ENCODE measurements around the gene ITPRID2. TPM values are rescaled to one million over a fixed set of nuclear protein-coding genes. Genes with fewer than 3 reads are reported as not detected.
A peak's percentile ranks its signal among the peaks of the same experiment; 100 is the strongest.
"Not testable (repeated sequence)": the region's sequence is repeated elsewhere in the genome, so short reads cannot be mapped to it uniquely, and the experiment has no call there.

Gene ITPRID2
- total RNA-seq, 1 experiment from 2014 or later, result 140 TPM

DNA sequence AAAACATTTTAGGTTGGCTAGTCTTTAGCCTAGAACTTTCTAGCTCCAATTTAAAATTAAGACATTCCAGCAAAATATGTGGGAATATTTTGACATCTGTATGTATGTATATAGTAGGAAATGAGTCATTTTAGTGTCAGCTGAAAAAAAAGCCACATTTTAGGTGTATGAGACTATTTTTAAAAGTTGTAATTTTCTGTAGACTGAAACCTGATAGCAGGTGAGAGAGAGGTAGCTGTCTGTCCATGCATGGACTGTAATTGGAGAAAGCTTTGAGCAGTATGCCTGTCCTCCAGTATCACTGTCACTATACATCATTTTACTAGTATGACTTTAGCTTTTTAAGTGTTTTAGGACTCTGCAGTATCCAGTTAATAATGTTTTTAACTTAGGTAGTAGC is 68.0 kb downstream of the ITPRID2 start:
- DNase-seq (ENCODE audit: low read depth), result peak; percentile 15

- DNase-seq (ENCODE audit: low read depth), result not testable (repeated sequence)
Measured at GRCh38 chr2:181961167-181961566, 69.6 kb downstream of the ITPRID2 start.

GRCh38 chr2:181962142-181962541 is 70.6 kb downstream of the ITPRID2 start:
- no peak for DNase-seq (ENCODE audit: low read depth)

GRCh38 chr2:181970160-181970794 is 78.7 kb downstream of the ITPRID2 start:
- DNase-seq (ENCODE audit: low read depth), result no peak

DNA sequence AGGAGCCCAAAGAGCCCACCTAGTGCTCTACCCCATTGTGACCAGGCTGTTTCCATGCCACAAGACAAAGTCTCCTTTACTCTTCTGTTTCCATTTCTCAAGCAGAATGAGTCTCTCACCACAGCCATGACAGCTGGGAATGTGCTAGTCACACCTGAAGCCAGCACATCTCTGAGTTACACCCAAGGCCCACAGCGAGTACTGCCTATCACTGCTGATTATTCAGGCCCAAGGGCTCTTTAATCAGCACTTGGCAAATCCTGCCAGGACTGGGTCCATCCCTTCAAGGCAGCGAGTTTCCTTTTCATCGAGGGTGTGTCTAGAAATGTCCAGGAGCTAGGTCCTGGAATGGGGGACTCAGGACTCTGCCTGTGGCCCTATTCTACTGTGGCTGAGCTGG is 79.5 kb downstream of the ITPRID2 start:
- DNase-seq (ENCODE audit: low read depth), result no peak

DNA sequence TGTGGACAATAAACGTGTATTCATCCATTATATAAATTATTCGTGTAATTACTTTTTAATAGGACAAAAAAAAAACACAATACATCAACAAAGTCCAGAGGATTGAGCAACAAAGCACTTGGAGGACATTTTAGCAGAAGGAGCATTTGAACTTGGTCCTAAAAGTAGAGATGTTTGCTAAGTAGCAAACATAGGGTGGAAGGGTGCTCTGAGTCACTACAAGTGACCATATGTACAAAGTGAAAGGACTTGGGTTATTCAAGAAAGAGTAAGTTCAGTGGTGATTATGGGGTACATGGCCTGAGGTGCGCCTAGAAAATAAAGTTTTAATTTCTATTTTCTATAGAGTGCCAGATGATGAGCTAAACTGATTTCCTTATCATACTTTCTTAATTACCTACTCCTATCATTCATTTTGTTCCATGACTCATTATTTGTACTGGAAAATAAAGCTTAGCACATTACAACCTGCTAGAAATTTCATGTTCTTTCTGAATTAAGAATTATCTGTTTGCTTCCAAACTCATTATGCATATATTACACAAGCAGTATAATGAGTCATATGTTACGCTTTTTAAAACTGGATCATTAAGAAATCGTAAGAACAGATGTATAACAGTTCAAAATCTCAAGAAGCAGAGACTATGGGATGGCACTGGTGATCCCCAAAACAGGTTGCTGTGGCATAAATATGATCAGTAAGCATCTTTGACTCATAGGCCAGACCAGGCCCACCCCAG is 81.1 kb downstream of the ITPRID2 start:
- peak; percentile 33 for DNase-seq (ENCODE audit: low read depth)

DNA sequence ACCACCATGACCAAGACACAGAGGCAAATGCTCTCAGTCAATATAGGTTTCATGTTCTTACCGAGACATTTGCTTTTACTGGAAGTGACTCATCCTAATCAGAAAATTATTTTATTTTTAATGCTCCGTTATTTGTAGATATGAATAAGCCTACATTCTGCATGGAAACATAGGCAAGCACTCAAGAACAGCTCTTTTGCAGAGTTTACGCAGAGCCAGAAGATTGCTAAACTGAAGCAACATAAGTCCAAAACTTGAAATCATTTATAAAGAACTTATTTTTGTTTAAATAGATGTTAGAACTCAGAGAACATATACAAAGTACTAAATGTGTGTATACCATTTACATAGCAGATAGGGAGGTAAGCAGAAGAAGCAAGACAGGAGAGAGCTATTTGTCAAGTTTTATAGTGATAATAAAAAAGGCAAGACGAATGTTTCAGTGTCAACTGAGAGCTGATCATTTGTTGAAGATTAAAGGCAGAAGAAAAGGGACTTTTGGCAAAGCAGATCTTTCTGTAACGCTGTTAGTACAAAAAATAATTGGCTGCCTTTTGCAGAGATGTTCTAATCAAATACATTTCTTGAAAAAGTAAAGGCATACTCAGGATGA is 81.7 kb downstream of the ITPRID2 start:
- no peak for DNase-seq (ENCODE audit: low read depth)

DNA sequence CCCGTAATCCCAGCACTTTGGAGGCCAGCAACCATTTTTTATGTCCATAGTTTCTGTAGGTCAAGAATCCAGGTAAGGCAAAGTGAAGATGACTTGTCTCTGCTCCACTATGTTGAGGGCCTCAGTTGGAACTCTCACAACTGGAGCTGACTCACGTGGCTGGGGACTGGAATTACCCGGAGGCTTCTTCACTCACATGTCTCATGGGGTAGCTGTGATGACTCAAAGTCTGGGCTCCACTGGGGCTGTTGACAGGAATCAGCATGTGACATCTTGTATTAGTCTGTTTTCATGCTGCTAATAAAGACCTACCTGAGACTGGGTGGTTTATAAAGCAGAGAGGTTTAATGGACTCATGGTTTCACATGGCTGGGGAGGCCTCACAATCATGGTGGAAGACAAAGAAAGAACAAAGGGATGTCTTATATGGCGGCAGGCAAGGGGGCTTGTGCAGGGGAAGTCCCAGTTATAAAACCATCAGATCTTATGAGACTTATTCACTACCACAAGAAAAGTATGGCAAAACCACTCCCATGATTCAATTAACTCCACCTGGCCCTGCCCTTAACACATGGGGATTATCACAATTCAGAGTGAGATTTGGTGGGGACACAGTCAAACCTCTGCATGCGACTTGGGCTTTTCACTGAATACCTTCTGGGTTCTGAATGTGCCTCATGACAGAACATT is 86.3 kb downstream of the ITPRID2 start:
- DNase-seq (ENCODE audit: low read depth), result peak; percentile 92

GRCh38 chr2:181978351-181979150 is 87.0 kb downstream of the ITPRID2 start:
- DNase-seq (ENCODE audit: low read depth), result peak; percentile 80

Other genes starting within 250 kb of the ITPRID2 start
- gene CERKL, start 234.6 kb upstream of the ITPRID2 start, total RNA-seq (2014; rRNA removed; shearing (Covaris generic)), result 0.12 TPM in 1 of 2 replicates, not detected in the other
- gene NEUROD1, start 211.2 kb upstream of the ITPRID2 start, total RNA-seq (2014; rRNA removed; shearing (Covaris generic)), result not detected in 2 replicates
- 3.1 and 4.2 TPM in 2 replicates for gene PPP1R1C, start 94.1 kb downstream of the ITPRID2 start, total RNA-seq (2014; rRNA removed; shearing (Covaris generic))

Measured in RPMI7951 (cell line).